Stimulated activated CD4-positive, alpha-beta T cell treated with anti-CD3 and anti-CD28 coated beads, TNF-alpha, amount 100 ng/mL, for 24 hours (primary cell): Measurements from ENCODE around the gene GMEB2.
"Not testable (repeated sequence)": the region's sequence is repeated elsewhere in the genome, so short reads cannot be mapped to it uniquely, and the experiment has no call there.

ENCODE experiments used
- DNase-seq, 3 experiments: peaks; one replicate each; pipeline ENCODE4 v3.0.0-alpha.2; 2020; ENCODE audit warnings: low read depth in 3 of 3

GMEB2 gene

GRCh38 chr20:63639093-63639975, 12.4 kb upstream of the GMEB2 start:
- peak in 1 of 3 experiments; percentile 69 for DNase-seq

DNA sequence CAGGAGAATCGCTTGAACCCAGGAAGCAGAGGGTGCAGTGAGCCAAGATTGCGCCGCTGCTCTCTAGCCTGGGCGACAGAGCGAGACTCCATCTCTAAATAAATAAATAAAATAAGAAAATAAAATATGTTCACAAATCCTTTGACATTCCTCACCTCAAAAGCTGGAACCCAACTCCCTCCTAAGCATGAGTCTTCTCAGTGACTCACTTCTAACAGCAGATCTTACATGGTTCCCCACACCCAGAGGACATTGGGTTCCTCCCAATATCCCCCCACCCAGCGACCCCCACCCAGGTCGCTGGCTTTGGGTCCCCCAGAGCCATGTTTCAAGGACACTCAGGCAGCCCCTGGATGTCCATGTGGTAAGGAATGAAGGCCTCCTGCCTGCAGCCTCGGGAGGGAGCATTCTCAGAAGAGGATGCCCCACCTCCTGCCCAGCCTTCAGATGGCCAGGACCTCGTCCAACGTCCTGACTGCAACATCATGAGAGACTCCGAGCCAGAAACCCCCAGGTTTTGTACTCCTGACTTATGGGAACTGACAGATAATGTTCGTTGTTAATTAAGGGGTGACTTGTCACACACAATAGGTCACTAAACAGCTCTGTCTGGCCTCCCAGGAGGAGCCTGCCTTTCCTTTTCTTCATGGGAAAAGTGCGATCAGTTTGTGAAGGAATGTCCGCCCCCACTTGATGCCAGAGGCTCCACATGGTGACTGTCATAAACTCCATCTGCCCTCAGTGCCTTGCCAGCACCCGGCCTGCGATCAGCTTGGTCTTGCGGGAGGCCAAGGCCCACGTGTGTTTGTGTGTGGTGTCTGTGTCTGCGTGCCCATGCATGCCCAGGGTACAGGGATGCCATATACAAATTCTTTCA, 10.1 kb upstream of the GMEB2 start:
- no peak for DNase-seq

DNA sequence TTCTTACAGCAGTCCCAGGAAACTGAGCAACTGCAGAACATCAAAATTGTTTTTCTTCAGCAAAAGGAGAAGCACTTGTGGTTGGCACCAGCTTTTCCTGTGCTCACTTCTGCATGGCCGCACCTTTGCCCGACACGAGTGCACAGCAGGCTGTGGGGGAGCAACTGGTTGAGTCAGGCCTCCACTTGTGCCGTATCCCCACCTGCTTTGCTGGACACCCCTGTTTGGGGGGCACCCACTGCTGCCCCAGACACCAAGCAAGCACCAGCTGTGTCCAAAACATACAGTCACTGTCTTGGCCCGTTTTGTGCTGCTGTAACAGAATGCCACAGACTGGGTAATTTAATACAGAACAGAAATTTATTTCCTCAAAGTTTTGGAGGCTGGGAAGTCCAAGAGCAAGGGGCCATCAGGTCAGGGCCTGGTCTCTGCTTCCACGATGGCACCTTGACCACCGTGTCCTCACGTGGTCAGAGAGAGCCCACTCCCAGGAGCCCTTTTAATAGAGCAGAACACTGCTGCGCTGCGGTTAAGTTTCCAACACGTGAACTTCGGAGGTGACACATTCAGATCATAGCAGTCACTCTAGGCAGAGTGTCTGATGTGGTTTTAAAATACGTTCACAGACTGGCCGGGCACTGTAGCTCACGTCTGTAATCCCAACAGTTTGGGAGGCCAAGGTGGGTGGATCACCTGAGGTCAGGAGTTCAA, 8.7 kb upstream of the GMEB2 start:
- DNase-seq: peak in 2 of 3 experiments; percentile 50 to 70

GRCh38 chr20:63633732-63634131, 6.8 kb upstream of the GMEB2 start:
- no peak for DNase-seq

- not testable (repeated sequence) for DNase-seq
These were observed 4.5 kb upstream of the GMEB2 start for GRCh38 chr20:63631426-63631825.

GRCh38 chr20:63630956-63631355, 4.1 kb upstream of the GMEB2 start:
- not testable (repeated sequence) for DNase-seq

GRCh38 chr20:63628246-63628975, 1.5 kb upstream of the GMEB2 start:
- DNase-seq: peak in 2 of 3 experiments; percentile 53 to 69

GRCh38 chr20:63627751-63628245, 897 bp upstream of the GMEB2 start:
- DNase-seq: no peak

- DNase-seq: peak; percentile 86 to 93 (median 86)
These were observed 339 bp upstream of the GMEB2 start for GRCh38 chr20:63627129-63627750.

DNA sequence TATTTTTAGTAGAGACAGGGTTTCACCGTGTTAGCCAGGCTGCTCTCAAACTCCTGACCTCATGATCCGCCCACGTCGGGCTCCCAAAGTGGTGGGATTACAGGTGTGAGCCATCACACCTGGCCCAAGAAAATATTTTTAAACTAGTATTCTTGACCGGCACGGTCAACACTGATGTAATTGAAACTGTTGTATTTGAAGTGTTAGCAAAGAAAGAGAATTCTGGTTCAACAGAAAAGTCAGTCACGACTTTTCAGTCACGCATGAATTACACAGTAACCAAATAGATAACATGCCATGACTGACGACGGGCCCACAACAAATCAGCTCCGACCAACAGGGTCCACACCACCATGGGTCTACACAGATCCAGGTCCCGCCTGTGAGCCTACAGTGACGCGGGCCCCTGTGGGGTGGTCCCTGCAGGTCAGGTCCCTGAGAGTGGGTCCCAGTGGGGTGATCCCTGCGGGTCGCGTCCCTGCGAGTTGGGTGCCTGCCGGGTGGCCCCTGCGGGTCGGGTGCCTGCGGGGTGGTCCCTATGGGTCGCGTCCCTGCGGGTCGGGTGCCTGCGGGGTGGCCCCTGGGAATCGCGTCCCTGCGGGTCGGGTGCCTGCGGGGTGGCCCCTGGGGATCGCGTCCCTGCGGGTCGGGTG, 1.0 kb downstream of the GMEB2 start:
- DNase-seq: no peak

DNA sequence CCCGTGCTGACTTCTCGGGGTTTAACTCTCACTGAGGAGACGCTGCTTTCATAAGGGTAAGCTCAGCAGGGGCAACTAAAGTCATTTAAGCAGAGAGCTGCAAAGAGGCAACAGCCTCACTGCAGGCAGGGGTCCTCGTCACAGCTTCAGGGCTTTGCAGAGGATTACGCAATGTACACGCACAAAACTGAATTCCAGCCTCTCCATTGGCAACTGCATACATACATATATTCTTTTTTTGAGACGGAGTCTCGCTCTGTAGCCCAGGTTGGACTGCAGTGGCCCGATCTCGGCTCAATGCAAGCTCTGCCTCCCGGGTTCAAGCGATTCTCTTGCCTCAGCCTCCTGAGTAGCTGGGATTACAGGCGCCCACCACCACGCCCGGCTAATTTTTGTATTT, 2.4 kb downstream of the GMEB2 start:
- DNase-seq: no peak

- DNase-seq: no peak
These were observed 4.2 kb downstream of the GMEB2 start for GRCh38 chr20:63622732-63623131.

DNA sequence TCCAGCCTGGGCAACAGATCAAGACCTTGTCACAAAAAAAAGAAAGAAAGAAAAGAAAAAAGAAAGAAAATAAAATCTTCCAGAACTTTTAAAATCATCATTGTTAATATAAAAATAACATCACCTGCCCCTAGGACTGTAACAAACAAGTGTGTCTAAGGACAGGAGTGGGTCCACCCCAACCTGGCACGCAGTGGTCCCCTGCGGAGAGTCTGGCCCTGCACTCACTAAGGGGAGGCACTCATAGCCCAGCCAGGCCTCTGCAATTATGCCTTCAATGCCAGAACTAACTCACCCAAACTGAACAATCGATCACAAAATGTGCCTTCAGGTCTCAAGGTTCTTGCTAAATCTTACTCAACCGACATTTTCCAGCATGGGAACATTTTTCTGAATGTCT, 4.8 kb downstream of the GMEB2 start:
- DNase-seq: no peak

- DNase-seq: no peak
These were observed 5.9 kb downstream of the GMEB2 start for GRCh38 chr20:63620991-63621390.

DNA sequence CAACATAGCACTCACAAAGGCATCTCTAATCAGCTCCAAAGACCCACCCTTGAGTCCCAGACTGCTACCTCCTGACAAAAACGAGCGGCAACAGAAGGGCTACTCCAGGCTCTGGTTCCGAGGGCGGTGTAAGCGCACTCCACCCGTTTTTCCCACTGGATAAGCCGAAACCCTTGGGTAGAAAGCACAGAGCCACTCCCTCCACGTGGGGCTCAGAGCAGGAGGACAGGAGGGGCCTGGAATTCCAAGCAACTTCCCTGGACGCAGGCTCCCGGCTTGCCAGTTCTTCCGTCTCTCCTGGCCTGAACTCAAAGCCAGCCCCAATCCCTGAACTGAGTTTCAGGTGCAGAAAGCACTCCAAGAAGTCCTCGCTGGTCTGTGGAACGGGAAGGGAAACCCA, 7.4 kb downstream of the GMEB2 start:
- no peak for DNase-seq

DNA sequence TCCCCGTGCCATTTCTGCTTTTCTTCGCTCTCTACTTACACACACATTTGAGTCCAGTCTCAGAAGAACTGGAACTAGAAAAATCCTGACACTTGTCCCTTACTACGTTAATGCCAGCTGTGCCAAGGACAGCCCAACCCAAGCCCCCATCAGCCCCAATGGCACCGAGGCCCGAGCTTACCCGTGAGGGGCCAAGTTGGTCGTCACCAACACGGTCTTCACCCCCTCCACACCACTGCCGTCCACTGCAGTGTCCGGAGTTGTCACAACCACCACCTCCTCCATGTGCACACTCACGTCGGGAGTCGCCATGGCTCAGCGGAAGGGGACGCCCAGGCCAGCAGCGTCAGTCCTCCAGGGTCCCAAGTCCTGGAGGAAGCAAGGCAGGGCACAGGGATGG, 7.8 kb downstream of the GMEB2 start:
- DNase-seq: no peak

GRCh38 chr20:63618291-63618980, 8.5 kb downstream of the GMEB2 start:
- no peak for DNase-seq

- no peak for DNase-seq
These were observed 9.0 kb downstream of the GMEB2 start for GRCh38 chr20:63617876-63618265.

GRCh38 chr20:63617092-63617875, 9.6 kb downstream of the GMEB2 start:
- DNase-seq: no peak
